ENCODE results near the gene DSC3.

Gene DSC3

GRCh38 chr18:30969670-30970170 lies 72.8 kb downstream of the DSC3 start:
- DNase-seq, result no peak

- no peak for DNase-seq
These were observed 74.8 kb downstream of the DSC3 start for GRCh38 chr18:30967701-30968100.

DNA sequence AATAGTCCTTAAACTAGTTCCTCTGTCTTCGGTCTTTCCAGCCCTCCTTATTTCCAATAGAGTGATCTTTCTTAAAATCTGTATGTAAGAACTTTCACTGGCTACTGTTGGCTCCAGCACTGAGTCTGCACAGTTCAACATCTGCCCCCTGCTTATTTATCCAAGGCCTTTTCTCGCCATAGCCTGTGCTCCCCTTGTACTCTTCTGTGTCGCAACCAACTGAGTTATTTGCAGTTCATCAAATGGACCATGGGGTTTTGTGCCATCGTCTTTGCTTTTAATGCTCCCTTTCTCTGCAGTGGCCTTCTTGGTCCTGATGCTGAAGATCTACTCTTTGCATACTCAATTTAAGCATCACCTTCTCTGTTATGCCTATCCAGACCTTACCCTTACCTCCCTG lies 77.3 kb downstream of the DSC3 start:
- DNase-seq, result no peak

GRCh38 chr18:30960661-30961060 lies 81.9 kb downstream of the DSC3 start:
- DNase-seq, result no peak

DNA sequence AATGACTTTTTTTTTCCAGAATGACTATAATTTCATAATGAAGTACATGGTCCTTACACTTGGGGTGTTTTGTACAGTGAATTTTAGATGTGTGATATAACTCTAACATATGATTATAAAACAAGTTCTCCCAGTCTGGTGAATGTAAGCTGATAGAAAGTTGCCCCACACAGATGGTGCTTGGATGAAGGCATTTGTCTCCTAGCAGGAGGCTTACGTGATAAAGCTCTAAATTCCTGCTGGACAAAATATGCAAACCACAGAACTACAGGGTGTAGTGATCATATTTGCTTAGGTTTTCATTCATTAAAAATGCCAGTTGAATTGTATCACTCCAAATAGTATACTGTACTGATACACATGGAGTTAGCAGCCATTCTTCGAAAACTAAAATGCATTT lies 85.5 kb downstream of the DSC3 start:
- no peak for DNase-seq

- DNase-seq, result no peak
These were observed 88.3 kb downstream of the DSC3 start for GRCh38 chr18:30954262-30954661.

DNA sequence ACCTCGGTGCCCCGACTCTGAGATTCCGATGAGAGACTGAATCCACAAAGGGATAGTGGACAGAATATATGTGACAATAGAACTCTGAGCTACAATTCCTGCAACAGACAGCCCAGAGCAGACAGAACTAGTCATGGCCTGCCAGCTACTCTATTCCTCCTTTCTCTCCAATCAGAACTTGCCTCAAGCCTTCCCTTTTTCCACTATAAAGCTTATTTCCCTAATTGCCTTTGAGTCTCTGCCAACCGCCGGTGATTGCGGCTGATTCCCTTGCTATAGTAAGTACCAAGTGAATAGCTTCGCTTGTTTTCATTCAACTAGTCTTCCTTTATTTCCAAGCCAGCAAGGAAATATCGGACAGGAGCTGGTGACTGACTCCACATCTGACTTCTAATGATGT lies 96.8 kb downstream of the DSC3 start:
- DNase-seq, result no peak

DNA sequence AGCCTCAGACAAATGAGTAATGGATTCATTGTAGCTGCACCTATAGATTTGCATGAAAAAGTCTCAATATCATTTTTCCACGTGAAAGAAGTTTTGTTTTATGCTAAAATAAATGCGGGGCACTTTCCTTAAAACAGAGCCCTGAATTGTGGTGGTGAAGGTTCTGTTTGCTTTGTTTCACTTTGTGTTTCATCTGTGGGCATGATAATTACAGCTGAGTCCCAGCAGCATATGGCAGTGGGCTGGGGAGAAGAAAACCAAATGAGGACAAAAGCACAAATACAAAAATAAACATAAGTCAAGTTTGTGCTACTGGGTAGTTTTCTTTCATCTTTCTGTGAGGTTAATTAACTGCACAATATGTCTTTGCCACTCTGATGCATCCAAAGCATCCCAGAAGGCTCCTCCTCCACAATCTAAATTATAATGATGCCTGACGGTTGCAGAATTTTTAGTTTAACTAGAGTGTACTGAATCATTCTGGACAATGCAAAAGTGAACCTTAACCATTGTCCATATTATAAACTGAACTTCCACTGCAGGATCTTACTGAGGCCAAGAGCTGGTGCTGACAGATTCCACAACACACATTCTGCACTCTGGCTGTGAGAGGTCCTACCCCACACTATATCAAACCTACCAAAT lies 97.6 kb downstream of the DSC3 start:
- DNase-seq, result no peak

GRCh38 chr18:30940952-30941539 lies 101.5 kb downstream of the DSC3 start:
- DNase-seq, result no peak

Data from activated CD4-positive, alpha-beta T cell treated with anti-CD3 and anti-CD28 coated beads, Interleukin-2, amount 50 U/mL, for 16 hours (primary cell).